Activated CD8-positive, alpha-beta T cell treated with anti-CD3 and anti-CD28 coated beads for 36 hours (primary cell): Measurements from ENCODE around the gene ISCU. TPM values are rescaled to one million over a fixed set of nuclear protein-coding genes. Genes with fewer than 3 reads are reported as not detected.

Experiments
- ATAC-seq: fragments of 200-7000 bp; cut with Tn5 transposase; one replicate; pipeline ENCODE4 v1.10.0; 2021; ENCODE audit warnings: mild to moderate bottlenecking, moderate library complexity
- CTCF ChIA-PET: fragments of 350-600 bp; sonication (Branson Sonifier 250); formaldehyde crosslinking; loops from one replicate; lab custom pipeline; 2021; ENCODE audit warnings: antibody characterized with exemption; lab: Charles Lee
- POLR2A ChIA-PET: fragments of 350-600 bp; sonication (Branson Sonifier 250); formaldehyde crosslinking; loops from one replicate; lab custom pipeline; 2021; ENCODE audit warnings: antibody characterized with exemption; lab: Charles Lee
- DNase-seq: peaks from one replicate; pipeline ENCODE4 v3.0.0-alpha.2; 2020
- H3K27ac Mint-ChIP-seq: one replicate; pipeline ENCODE4 v1.8.0; 2021; ENCODE audit warnings: mild to moderate bottlenecking, mixed read lengths
- H3K27me3 Mint-ChIP-seq: one replicate; pipeline ENCODE4 v1.8.0; 2021; ENCODE audit warnings: mixed read lengths
- H3K36me3 Mint-ChIP-seq: one replicate; pipeline ENCODE4 v1.8.0; 2021; ENCODE audit warnings: low read depth, mixed read lengths
- H3K4me1 Mint-ChIP-seq: one replicate; pipeline ENCODE4 v1.8.0; 2021; ENCODE audit warnings: low read depth, mixed read lengths
- H3K4me3 Mint-ChIP-seq: one replicate; pipeline ENCODE4 v1.8.0; 2021; ENCODE audit warnings: mild to moderate bottlenecking, moderate library complexity, mixed read lengths
- H3K9me3 Mint-ChIP-seq: one replicate; pipeline ENCODE4 v1.8.0; 2021; ENCODE audit warnings: mixed read lengths
- CTCF ChIP-seq: fragments of 200-600 bp; IDR thresholded peaks from one replicate; pipeline ENCODE4 v1.8.0; 2022; ENCODE audit warnings: antibody characterized with exemption, mild to moderate bottlenecking
- intact Hi-C: fragments of 100-400 bp; cut with micrococcal nuclease; formaldehyde crosslinking; loops from one replicate; pipeline ENCODE4 v1.10.0; 2022
- total RNA-seq, 2 experiments: library from RNA; stranded (reverse); gene quantifications; one replicate each; pipeline ENCODE4 v1.2.3, GENCODE V29; 2021

The ISCU gene
- total RNA-seq: 10 to 100 TPM; 69.4 to 70.5 TPM

- DNase-seq (peak; percentile 97), ATAC-seq (peak; percentile 76)
- Mint-ChIP-seq H3K36me3 (peaks cover 56% of the 10 kb centered on the region), H3K4me1 (peaks cover 55% of the 10 kb centered on the region), H3K27ac (peak within 1 kb of the TSS; percentile 100), H3K9me3 (no peaks in the 10 kb centered on the region), H3K27me3 (no peaks in the 10 kb centered on the region), H3K4me3 (peak within 1 kb of the TSS; percentile 99)
- TF ChIP-seq CTCF: no peak
- intact Hi-C loops: loop anchor here (1.0 to 10.0 kb wide), 4 partner anchors 56 to 392 kb away; no protein-coding TSS in a partner anchor
- POLR2A ChIA-PET: interaction anchor here (0.6 to 14.9 kb wide), 9 partner anchors 13 to 877 kb away, joined by 3 to 225 read pairs (median 6); partner anchors contain the start of genes FICD and SELPLG
- CTCF ChIA-PET: interaction anchor here (0.9 to 24.3 kb wide), 8 partner anchors 9 to 241 kb away, joined by 3 to 645 read pairs (median 6); no protein-coding TSS in a partner anchor
Observed at GRCh38 chr12:108562348-108563135, at the start of gene ISCU. TSS of gene ISCU (plus strand) at chr12:108562596. CDS start at chr12:108562623, 27 bp downstream.

GRCh38 chr12:108514468-108514972, 47.9 kb upstream of the ISCU start:
- POLR2A ChIA-PET: interaction anchor here (0.7 to 2.0 kb wide), 4 partner anchors 15 to 103 kb away, joined by 3 to 5 read pairs (median 4); partner anchors contain the start of gene ISCU
- intact Hi-C loops: loop anchor here (5.0 kb wide), 1 partner anchor 522 kb away; no protein-coding TSS in a partner anchor
- Mint-ChIP-seq H3K4me1 (peaks cover 27% of the 10 kb centered on the region), H3K9me3 (no peaks in the 10 kb centered on the region), H3K27ac (peak overlapping the region; percentile 63), H3K27me3 (no peaks in the 10 kb centered on the region), H3K4me3 (peak overlapping the region; percentile 77), H3K36me3 (peaks cover 6% of the 10 kb centered on the region)
- TF ChIP-seq CTCF: no peak
- CTCF ChIA-PET: interaction anchor here (1.2 to 3.4 kb wide), 2 partner anchors 17 to 523 kb away, joined by 3 to 36 read pairs; no protein-coding TSS in a partner anchor
- peak; percentile 19 for ATAC-seq
- no peak for DNase-seq

GRCh38 chr12:108514973-108515814, 47.2 kb upstream of the ISCU start, which contains the start of gene FICD:
TSS of gene FICD (plus strand) at chr12:108515277. CDS start at chr12:108516973, 1,696 bp downstream.
- H3K9me3 Mint-ChIP-seq: no peaks in the 10 kb centered on the region
- peak within 1 kb of the TSS; percentile 63 for H3K27ac Mint-ChIP-seq
- no peaks in the 10 kb centered on the region for H3K27me3 Mint-ChIP-seq
- ATAC-seq (peak; percentile 96), DNase-seq (peak; percentile 100)
- ChIA-PET CTCF (interaction anchor here (1.3 kb wide), 1 partner anchor 103 kb away, joined by 4 read pairs; no protein-coding TSS in a partner anchor), POLR2A (interaction anchor here (1.1 to 2.0 kb wide), 4 partner anchors 17 to 149 kb away, joined by 3 to 5 read pairs (median 4); partner anchors contain the start of gene ISCU)
- intact Hi-C loops: loop anchor here (5.0 kb wide), 1 partner anchor 523 kb away; no protein-coding TSS in a partner anchor
- peaks cover 12% of the 10 kb centered on the region for H3K36me3 Mint-ChIP-seq
- H3K4me1 Mint-ChIP-seq: peaks cover 27% of the 10 kb centered on the region
- H3K4me3 Mint-ChIP-seq: peak within 1 kb of the TSS; percentile 77
- TF ChIP-seq CTCF: no peak

- H3K4me3 Mint-ChIP-seq: peak overlapping the region; percentile 77
- ATAC-seq (no peak), DNase-seq (no peak)
- peaks cover 19% of the 10 kb centered on the region for H3K36me3 Mint-ChIP-seq
- intact Hi-C loops: no loop called here
- peaks cover 27% of the 10 kb centered on the region for H3K4me1 Mint-ChIP-seq
- CTCF ChIA-PET: interaction anchor here (1.3 kb wide), 1 partner anchor 102 kb away, joined by 4 read pairs; no protein-coding TSS in a partner anchor
- no peaks in the 10 kb centered on the region for H3K9me3 Mint-ChIP-seq
- peak overlapping the region; percentile 63 for H3K27ac Mint-ChIP-seq
- POLR2A ChIA-PET: interaction anchor here (0.7 to 1.6 kb wide), 4 partner anchors 16 to 149 kb away, joined by 3 to 5 read pairs (median 4); partner anchors contain the start of gene ISCU
- TF ChIP-seq CTCF: no peak
- H3K27me3 Mint-ChIP-seq: no peaks in the 10 kb centered on the region
Observed at GRCh38 chr12:108515916-108516315, 46.5 kb upstream of the ISCU start.
